Epithelial cell of esophagus (primary cell): ENCODE measurements around the gene FAF1.

Experiments used
- DNase-seq: peaks from one replicate; pipeline ENCODE4 v3.0.0; 2010; ENCODE audit warnings: low read depth
- H3K4me3 ChIP-seq: 2 replicates; pipeline ENCODE4 v1.5.1; 2011; ENCODE audit warnings: mild to moderate bottlenecking, low read length, control low read depth
- CTCF ChIP-seq: IDR thresholded peaks from 2 replicates; pipeline ENCODE4 v1.5.1; 2011; ENCODE audit warnings: low read depth, mild to moderate bottlenecking, low read length, control low read depth, inconsistent platforms; ENCODE audit not compliant: insufficient read depth; ENCODE audit errors: missing control alignments

The FAF1 gene

GRCh38 chr1:50681931-50682330, 278.1 kb downstream of the FAF1 start:
- TF ChIP-seq CTCF: no peak
- peak; percentile 36 for DNase-seq
- H3K4me3 ChIP-seq: no peak overlapping the region

DNA sequence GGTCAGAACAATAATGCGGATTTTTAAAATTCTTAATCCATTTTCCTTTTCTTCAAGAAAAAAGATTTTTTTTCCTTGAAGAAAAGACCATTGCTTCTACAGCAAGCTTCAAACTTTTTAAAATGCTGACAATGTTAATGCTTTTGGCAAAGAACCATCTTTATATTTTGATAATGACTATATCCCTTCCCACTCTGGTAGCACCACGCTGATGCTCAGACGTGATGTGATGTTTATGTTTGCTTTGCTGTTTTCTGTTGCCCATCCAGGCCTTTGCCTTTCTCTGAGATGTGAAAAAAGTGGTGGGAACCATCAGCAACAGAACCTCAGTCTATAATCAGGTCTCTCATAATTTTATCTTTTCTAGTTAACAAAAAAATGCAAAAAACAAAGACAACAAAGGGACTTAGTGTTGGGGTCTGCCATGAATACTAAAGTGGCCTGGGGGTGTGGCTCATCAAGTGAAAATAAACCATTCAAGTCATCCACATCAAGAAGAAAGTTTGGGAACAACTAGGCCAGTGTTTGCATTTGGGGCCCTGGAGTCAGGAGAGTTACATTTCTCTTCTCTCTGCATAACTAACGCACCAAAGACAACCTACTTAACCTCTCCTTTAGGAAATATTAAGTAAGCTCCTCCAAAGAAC, 292.2 kb downstream of the FAF1 start:
- H3K4me3 ChIP-seq: no peak overlapping the region
- no peak for DNase-seq
- no peak for TF ChIP-seq CTCF

GRCh38 chr1:50667272-50667671, 292.8 kb downstream of the FAF1 start:
- TF ChIP-seq CTCF: no peak
- no peak overlapping the region for H3K4me3 ChIP-seq
- no peak for DNase-seq

DNA sequence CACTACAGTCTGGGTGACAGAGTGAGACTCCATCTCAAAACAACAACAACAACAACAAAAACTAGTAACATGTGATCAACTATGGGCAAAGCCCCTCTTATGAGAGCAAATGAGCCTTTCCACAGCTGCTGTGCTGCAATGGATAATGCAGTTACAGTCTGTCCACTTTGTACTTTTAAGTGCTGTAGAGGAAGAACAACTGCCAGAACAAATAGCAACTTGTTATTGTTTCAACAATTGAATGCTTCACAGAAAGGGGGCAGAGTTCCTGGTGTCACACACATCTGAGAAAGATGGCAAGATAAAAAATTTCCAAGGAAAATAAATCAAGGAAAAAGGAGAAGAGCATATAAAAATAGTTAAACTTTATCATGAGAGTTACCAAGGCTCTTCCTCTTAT, 293.2 kb downstream of the FAF1 start:
- TF ChIP-seq CTCF: no peak
- DNase-seq: no peak
- no peak overlapping the region for H3K4me3 ChIP-seq

- no peak for DNase-seq
- no peak for TF ChIP-seq CTCF
- H3K4me3 ChIP-seq: no peak overlapping the region
Measured at GRCh38 chr1:50665413-50665812, 294.7 kb downstream of the FAF1 start.

DNA sequence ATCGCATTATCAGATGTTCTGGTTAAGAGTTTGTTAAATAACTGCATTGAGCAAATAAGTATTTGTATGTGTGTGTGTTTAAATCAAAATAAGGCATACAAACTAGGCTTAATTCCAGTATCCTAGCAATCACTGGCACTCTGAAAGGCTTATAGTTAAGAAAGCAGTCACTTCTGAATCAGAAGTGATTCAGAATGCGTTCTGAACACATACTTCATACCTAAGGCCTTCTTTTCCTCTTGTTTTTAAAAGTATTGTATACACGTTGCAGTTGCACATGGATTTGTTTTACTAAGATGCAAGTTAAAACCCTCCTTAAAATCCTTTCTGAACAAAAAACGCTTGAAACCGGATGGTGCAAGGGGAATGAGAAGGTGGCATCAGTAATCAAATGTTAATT, 298.4 kb downstream of the FAF1 start:
- TF ChIP-seq CTCF: no peak
- H3K4me3 ChIP-seq: no peak overlapping the region
- peak; percentile 64 for DNase-seq

DNA sequence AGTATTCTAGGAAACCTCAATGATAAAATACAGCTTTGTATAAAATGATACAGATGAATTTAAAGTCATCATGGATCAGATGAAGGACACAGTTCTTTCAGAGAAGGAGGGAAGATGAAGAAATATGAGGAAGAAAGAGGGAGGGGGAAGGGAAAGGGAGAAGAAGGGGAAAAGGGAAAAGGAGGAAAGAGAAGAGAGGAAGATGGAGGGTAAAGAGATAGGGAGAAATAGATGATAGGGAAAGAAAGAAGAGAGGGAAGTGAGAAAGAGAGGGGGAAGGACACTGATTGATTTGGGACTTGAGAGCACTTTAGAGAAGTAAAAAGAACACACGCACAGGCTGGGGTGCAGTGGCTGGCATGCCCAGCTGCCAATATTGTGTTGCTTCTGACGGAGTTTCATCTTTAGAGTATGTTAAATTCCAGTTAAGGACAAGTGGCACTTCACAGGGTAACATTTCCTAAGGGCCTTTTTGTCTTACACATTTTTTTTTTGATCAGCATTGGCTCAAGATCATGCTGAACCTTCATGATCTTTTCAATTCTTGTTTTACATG, 300.9 kb downstream of the FAF1 start:
- no peak for DNase-seq
- H3K4me3 ChIP-seq: no peak overlapping the region
- TF ChIP-seq CTCF: no peak
